GM19328 (cell line): ENCODE results near the gene APOBEC3H.

Source experiments
- ATAC-seq: cut with Tn5 transposase; IDR thresholded peaks from one replicate; pipeline ENCODE4 v1.9.1; 2021; ENCODE audit warnings: mild to moderate bottlenecking, moderate library complexity; ENCODE audit not compliant: unreplicated experiment

The APOBEC3H gene

GRCh38 chr22:39153220-39153717 lies 56.2 kb downstream of the APOBEC3H start:
- no peak for ATAC-seq
